Adrenal gland (tissue), 12 donors: ENCODE measurements around the gene SLC6A18. TPM values are rescaled to one million over a fixed set of nuclear protein-coding genes. Genes with fewer than 3 reads are reported as not detected.

Source experiments
- DNase-seq, 7 donors: peaks; one replicate each; pipeline ENCODE4 v3.0.0-alpha.2; 2019 to 2020
- H3K27ac ChIP-seq, 5 donors: fragments of 200-600 bp; sonication (generic) in 4 of 5; 1 replicate in 3 of 5; 2 replicates in 2 of 5; pipeline versions ENCODE4 v1.5.1 to v1.8.0; 2016 to 2020; ENCODE audit warnings: mild to moderate bottlenecking in 1 of 5
- H3K27me3 ChIP-seq: fragments of 200-600 bp; 2 replicates; pipeline ENCODE4 v1.8.0; 2021
- H3K36me3 ChIP-seq, 2 donors: fragments of 200-600 bp; replicated peaks in 1 of 2; 1 replicate in 1 of 2; 2 replicates in 1 of 2; pipeline versions ENCODE4 v1.5.1 to v1.8.0; 2018 to 2022
- H3K4me1 ChIP-seq, 2 donors: fragments of 200-600 bp; replicated peaks in 1 of 2; 1 replicate in 1 of 2; 2 replicates in 1 of 2; pipeline versions ENCODE4 v1.5.1 to v1.8.0; 2018 to 2021
- H3K4me3 ChIP-seq, 4 donors: fragments of 200-600 bp; sonication (generic) in 3 of 4; one replicate each; pipeline ENCODE4 v1.5.1; 2016 to 2018
- H3K9me3 ChIP-seq, 3 donors: fragments of 200-600 bp; sonication (generic) in 1 of 3; replicated peaks in 1 of 3; 1 replicate in 2 of 3; 2 replicates in 1 of 3; pipeline versions ENCODE4 v1.5.1 to v1.8.0; 2016 to 2021
- POLR2A ChIP-seq, 2 donors: fragments of 450-650 bp; IDR thresholded peaks; one replicate each; pipeline ENCODE4 v1.6.1; 2017; ENCODE audit warnings: antibody characterized with exemption in 2 of 2, mild to moderate bottlenecking in 2 of 2, moderate library complexity in 1 of 2
- whole genome bisulfite sequencing, 4 donors: extraction: QIAGEN DNeasy Blood & Tissue Kit in 2 of 4; methylation state at CpG; one replicate each; pipeline versions ENCODE4 v1.1.5 to v1.1.7; 2013 to 2017; 5-methylcytosine and 5-hydroxymethylcytosine counted together
- intact Hi-C, 2 donors: fragments of 100-400 bp; cut with DNase I; formaldehyde crosslinking; loops; one replicate each; pipeline versions ENCODE4 v1.14.1 to v1.15.0; 2022 to 2023
- polyA plus RNA-seq, 3 donors: library from polyadenylated mRNA; stranded (reverse); fragments of 200-250 nt in 2 of 3; fragments of 350-450 nt in 1 of 3; fragmentation: Illumina TruSeq in 1 of 3; extraction: RNeasy Lipid Tissue Mini Kit (QIAGEN cat#74804) in 1 of 3; gene quantifications; one replicate each; pipeline ENCODE4 v1.2.3, GENCODE V29; 2013 to 2014
- total RNA-seq, 9 donors: library from RNA; depleted of rRNA in 4 of 9; stranded (reverse); fragments of >200 nt in 4 of 9; fragments of 120-200 nt in 1 of 9; fragmentation: NEBNext Ultra II Directional in 1 of 9; extraction: Animal tissue kit (Norgen Biotek cat#: 25700) in 1 of 9; gene quantifications; one replicate each; pipeline versions ENCODE4 v1.1.0 to v1.2.4, GENCODE V29; 2013 to 2023
- TF ChIP-seq, protein P1 (sequence below), 6 experiments: fragments of 450-650 bp in 4 of 6; fragments of 200-600 bp in 2 of 6; sonication (generic) in 1 of 6; IDR thresholded peaks; 1 replicate in 5 of 6; 2 replicates in 1 of 6; pipeline versions ENCODE4 v1.5.1 to v1.8.0; 2016 to 2021; ENCODE audit warnings: antibody characterized with exemption in 6 of 6, mild to moderate bottlenecking in 2 of 6, moderate library complexity in 1 of 6
- donor health status: healthy with polysubstance abuse.
- donor health status: Bipolar disorder and iron deficiency.
- donor health status: DM: yes; HTN: yes; CAD: no.
- donor health status: DM: no; HTN: no; CAD: no.
- donor health status: DM: no; HTN: no; CAD: no.
- donor health status: DM: yes; HTN: yes; CAD: no.

The SLC6A18 gene
- total and polyA plus RNA-seq, 12 donors, result not detected

DNA sequence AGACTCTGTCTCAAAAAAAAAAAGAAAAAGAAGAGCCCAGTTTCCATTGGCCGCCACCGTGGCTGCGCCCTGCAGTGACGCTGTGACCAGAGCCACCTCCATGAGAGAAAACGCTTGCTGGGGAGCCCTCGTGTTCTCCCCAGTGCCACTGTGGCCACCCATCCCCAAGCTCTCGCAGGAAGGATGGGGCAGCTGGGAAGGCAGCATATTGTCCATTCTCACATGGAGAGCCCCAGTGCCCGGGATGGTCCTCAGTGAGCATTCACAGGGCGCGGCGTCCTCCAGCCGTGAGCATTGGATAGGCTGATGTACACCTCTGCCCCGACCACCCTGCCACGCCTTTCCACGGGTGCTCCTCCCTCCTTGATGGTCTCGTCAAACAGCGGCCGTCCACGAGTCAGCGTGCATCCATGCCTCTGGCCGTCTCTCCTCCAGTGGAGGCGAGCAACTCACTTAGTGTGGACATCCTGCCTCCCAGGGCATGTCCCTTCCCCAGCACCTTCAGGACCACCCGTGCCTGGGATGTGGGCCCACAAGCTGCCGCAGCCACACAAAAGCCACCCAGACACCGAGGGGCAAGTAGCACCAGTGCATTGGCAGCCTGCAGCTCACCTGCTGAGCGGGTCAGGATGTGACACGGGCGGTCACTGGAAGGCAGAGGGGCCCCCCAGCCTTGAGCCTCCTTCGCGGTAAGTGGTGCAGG is 47.2 kb upstream of the SLC6A18 start:
- WGBS, 4 donors, result 84 to 92% (median 91%) methylated on average over 8 to 28 of the region's 30 CpGs
- H3K4me3 ChIP-seq, result no peak overlapping the region
- peaks cover 0 to 5% of the 10 kb centered on the region in 2 donors for H3K4me1 ChIP-seq
- H3K27ac ChIP-seq, result no peak overlapping the region
- H3K9me3 ChIP-seq, result no peaks in the 10 kb centered on the region
- peak in 1 of 7 donors; percentile 6 for DNase-seq
- no peaks in the 10 kb centered on the region for H3K36me3 ChIP-seq
- no peaks in the 10 kb centered on the region for H3K27me3 ChIP-seq
- intact Hi-C loops, result loop anchor here in 1 of 2 donors (5.0 kb wide), 1 partner anchor 469 kb away; no protein-coding TSS in a partner anchor
- TF ChIP-seq, protein P1, sequence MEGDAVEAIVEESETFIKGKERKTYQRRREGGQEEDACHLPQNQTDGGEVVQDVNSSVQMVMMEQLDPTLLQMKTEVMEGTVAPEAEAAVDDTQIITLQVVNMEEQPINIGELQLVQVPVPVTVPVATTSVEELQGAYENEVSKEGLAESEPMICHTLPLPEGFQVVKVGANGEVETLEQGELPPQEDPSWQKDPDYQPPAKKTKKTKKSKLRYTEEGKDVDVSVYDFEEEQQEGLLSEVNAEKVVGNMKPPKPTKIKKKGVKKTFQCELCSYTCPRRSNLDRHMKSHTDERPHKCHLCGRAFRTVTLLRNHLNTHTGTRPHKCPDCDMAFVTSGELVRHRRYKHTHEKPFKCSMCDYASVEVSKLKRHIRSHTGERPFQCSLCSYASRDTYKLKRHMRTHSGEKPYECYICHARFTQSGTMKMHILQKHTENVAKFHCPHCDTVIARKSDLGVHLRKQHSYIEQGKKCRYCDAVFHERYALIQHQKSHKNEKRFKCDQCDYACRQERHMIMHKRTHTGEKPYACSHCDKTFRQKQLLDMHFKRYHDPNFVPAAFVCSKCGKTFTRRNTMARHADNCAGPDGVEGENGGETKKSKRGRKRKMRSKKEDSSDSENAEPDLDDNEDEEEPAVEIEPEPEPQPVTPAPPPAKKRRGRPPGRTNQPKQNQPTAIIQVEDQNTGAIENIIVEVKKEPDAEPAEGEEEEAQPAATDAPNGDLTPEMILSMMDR (IDR thresholded peaks at IDR 0.05), result no peak
- TF ChIP-seq POLR2A (IDR thresholded peaks at IDR 0.05), result no peak

DNA sequence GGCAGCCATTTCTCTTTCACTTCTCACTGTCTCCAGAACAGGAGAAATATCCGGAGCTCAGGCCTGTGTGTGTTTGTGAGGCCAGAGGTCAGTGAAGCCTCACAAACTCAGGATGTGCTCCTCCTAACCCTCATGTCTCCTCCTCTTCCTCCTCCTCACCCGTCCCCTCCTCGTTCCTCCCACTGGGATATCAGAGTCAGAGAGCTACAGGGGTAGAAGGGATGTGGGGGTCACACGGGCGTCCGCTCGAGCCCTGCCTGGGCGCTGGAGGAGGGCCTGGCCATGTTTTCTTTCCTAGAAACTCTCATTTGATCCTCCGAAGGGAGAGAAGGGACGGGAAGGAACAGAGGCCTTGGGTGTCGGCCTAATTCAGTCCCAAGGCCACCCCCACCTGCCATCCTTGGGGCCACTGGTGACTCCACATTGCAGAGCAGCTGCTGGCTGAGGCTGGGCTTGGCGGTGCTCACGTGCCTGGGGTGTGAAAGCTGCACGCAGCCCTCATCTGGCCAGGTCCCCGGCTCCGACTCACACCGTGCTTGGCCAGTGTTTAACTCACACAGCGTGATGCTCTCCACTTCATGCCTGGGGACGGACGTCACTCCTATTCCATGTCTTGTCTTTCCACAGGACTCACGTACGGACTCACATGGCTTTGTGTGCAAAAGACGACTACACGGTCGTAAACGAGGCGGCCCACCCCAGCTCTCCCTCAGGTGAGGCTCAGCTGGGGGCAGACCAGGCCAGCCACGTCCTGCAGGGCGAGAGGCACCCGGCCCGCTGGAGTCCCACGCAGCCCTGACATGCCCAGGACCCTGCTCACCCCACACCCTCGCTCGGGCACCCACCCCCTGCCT is 46.4 kb upstream of the SLC6A18 start:
- Histone ChIP-seq H3K4me1 (peaks cover 0 to 5% of the 10 kb centered on the region in 2 donors), H3K36me3 (no peaks in the 10 kb centered on the region), H3K9me3 (no peaks in the 10 kb centered on the region), H3K27ac (no peak overlapping the region), H3K4me3 (no peak overlapping the region), H3K27me3 (no peaks in the 10 kb centered on the region)
- TF ChIP-seq POLR2A (IDR thresholded peaks at IDR 0.05), result no peak
- TF ChIP-seq, protein P1 (IDR thresholded peaks at IDR 0.05), result no peak
- intact Hi-C loops, result loop anchor here in 1 of 2 donors (5.0 kb wide), 1 partner anchor 469 kb away; no protein-coding TSS in a partner anchor
- 69 to 84% (median 82%) methylated on average over 5 to 31 of the region's 34 CpGs; no CpG with 5 or more reads in 1 of the 4 donors for WGBS, 4 donors
- DNase-seq, result no peak

GRCh38 chr5:1179383-1179715 is 45.8 kb upstream of the SLC6A18 start:
- no peaks in the 10 kb centered on the region for H3K36me3 ChIP-seq
- peaks cover 0 to 5% of the 10 kb centered on the region in 2 donors for H3K4me1 ChIP-seq
- no peak overlapping the region for H3K27ac ChIP-seq
- WGBS, 4 donors, result 82 to 98% methylated on average over 2 to 8 of the region's 9 CpGs; no CpG with 5 or more reads in 2 of the 4 donors
- H3K9me3 ChIP-seq, result no peaks in the 10 kb centered on the region
- intact Hi-C loops, result loop anchor here in 1 of 2 donors (5.0 kb wide), 1 partner anchor 468 kb away; no protein-coding TSS in a partner anchor
- TF ChIP-seq, protein P1 (IDR thresholded peaks at IDR 0.05), result no peak
- TF ChIP-seq POLR2A (IDR thresholded peaks at IDR 0.05), result no peak
- no peak overlapping the region for H3K4me3 ChIP-seq
- no peaks in the 10 kb centered on the region for H3K27me3 ChIP-seq
- DNase-seq, result no peak

DNA sequence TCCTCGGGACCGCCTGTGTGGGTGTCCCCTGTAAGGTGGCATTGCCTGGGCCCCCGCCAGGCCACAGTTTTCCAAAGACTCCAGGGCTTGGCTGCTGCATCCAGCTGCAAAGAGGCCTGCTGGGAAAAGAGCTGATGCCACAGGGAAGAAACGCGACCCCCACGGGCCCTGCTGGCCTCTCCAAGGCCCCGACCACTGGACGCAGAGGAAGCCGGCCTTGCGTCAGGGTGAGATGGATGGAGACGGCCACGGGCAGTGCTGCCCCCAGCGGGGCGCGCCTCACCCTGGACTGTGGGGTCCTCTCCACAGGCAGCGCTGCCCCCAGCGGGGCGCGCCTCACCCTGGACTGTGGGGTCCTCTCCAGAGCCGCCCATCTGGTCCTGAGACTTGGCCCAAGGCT is 45.1 kb upstream of the SLC6A18 start:
- Histone ChIP-seq H3K9me3 (no peaks in the 10 kb centered on the region), H3K4me1 (peaks cover 0 to 5% of the 10 kb centered on the region in 2 donors), H3K36me3 (no peaks in the 10 kb centered on the region), H3K27ac (no peak overlapping the region), H3K27me3 (no peaks in the 10 kb centered on the region), H3K4me3 (no peak overlapping the region)
- no peak for TF ChIP-seq POLR2A (IDR thresholded peaks at IDR 0.05)
- TF ChIP-seq, protein P1 (IDR thresholded peaks at IDR 0.05), result no peak
- intact Hi-C loops, result no loop called here
- 92 to 100% methylated on average over 1 to 5 of the region's 20 CpGs; no CpG with 5 or more reads in 2 of the 4 donors for WGBS, 4 donors
- no peak for DNase-seq
